ENCODE data around the gene KPNA4. TPM values are rescaled to one million over a fixed set of nuclear protein-coding genes. Genes with fewer than 3 reads are reported as not detected.
A peak's percentile ranks its signal among the peaks of the same experiment; 100 is the strongest.
"Not testable (repeated sequence)": the region's sequence is repeated elsewhere in the genome, so short reads cannot be mapped to it uniquely, and the experiment has no call there.

Gene KPNA4
- total and polyA plus RNA-seq, 8 donors: 47.2 to 64.2 (median 58.6) TPM

DNA sequence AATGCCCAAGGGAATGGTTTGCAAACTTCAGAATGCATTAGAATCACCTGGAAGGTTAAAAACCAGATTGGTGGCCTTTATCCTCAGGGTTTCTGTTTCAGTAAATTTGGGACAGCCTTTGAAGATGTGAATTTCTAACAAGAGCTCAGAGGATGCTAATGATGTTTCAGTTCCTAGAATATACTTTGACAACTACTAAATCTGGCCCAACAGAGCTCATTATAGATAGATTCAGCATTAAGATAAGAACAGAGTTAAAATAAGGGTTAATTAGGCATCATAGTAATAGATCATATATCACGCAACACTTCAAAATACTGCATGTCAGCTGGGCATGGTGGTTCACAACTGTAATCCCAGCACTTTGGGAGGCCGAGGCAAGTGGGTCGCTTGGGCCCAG, 9.3 kb upstream of the KPNA4 start:
- DNase-seq (no peak), ATAC-seq (no peak)
- Histone ChIP-seq H3K36me3 (no peaks in the 10 kb centered on the region), H3K4me3 (no peak overlapping the region), H3K27me3 (no peaks in the 10 kb centered on the region), H3K4me1 (peaks cover 0 to 10% of the 10 kb centered on the region in 2 donors), H3K27ac (no peak overlapping the region), H3K9me3 (no peaks in the 10 kb centered on the region)
- TF ChIP-seq, protein P1, sequence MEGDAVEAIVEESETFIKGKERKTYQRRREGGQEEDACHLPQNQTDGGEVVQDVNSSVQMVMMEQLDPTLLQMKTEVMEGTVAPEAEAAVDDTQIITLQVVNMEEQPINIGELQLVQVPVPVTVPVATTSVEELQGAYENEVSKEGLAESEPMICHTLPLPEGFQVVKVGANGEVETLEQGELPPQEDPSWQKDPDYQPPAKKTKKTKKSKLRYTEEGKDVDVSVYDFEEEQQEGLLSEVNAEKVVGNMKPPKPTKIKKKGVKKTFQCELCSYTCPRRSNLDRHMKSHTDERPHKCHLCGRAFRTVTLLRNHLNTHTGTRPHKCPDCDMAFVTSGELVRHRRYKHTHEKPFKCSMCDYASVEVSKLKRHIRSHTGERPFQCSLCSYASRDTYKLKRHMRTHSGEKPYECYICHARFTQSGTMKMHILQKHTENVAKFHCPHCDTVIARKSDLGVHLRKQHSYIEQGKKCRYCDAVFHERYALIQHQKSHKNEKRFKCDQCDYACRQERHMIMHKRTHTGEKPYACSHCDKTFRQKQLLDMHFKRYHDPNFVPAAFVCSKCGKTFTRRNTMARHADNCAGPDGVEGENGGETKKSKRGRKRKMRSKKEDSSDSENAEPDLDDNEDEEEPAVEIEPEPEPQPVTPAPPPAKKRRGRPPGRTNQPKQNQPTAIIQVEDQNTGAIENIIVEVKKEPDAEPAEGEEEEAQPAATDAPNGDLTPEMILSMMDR (IDR thresholded peaks at IDR 0.05): no peak
- intact Hi-C loops (cut with DNase I): no loop called here

DNA sequence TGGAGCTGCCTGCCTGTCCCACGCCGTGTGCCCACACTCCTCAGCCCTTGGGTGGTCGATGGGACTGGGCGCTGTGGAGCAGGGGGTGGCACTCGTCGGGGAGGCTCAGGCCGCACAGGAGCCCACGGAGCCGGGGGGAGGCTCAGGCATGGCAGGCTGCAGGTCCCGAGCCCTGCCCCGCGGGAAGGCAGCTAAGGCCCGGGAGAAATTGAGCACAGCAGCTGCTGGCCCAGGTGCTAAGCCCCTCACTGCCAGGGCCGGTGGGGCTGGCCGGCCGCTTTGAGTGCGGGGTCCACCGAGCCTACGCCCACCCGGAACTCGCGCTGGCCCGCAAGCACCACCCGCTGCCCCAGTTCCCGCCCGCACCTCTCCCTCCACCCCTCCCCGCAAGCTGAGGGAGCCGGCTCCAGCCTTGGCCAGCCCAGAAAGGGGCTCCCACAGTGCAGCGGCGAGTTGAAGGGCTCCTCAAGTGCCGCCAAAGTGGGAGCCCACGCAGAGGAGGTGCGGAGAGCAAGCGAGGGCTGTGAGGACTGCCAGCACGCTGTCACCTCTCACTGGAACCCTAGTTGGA, 8.7 kb upstream of the KPNA4 start:
- H3K4me3 ChIP-seq; ATAC-seq; H3K9me3 ChIP-seq; H3K27ac ChIP-seq; H3K27me3 ChIP-seq; intact Hi-C loops (cut with DNase I); H3K36me3 ChIP-seq: not testable (repeated sequence)
- H3K4me1 ChIP-seq: peaks cover 0 to 13% of the 10 kb centered on the region in 2 donors
- peak in 1 of 4 donors; percentile 65 for DNase-seq

DNA sequence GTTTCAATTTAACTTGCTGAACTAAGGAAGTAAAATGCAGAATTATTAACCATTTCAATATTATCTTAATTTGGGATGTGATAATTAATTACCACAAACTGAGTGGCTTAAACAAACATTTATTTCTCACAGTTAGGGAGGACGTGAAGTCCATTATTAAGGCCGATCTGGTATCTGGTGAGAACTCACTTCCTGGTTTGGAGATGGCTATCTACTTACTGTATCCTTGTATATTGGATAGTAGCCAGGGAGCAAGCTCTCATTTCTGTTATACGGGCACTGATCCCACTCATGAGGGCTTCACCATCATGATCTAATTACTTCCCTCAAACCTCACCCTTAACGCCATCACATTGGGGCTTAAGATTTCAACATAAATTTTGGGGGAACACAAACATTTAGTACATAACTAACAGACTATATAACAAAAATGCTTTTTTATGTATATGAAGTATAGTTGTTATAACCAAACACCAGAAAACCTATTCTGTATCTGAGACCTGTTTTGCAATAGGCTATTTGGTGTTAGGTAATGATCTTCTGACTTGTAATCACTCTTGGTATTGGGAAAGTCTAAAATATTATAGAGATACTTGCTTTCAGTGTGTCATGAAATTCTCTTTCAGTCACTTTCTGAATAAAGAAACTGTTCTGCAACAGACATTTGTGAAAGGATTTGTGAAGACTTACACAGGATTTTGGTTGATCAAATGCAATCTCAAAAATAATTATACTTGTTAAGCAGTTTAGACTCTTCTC, 4.7 kb upstream of the KPNA4 start:
- ATAC-seq: no peak
- Histone ChIP-seq H3K27ac (no peak overlapping the region), H3K27me3 (no peaks in the 10 kb centered on the region), H3K4me3 (no peak overlapping the region), H3K4me1 (peaks cover 0 to 23% of the 10 kb centered on the region in 2 donors), H3K9me3 (no peaks in the 10 kb centered on the region), H3K36me3 (peaks cover 0 to 4% of the 10 kb centered on the region in 2 donors)
- TF ChIP-seq, protein P1 (IDR thresholded peaks at IDR 0.05): no peak
- DNase-seq: no peak
- intact Hi-C loops (cut with DNase I): no loop called here

DNA sequence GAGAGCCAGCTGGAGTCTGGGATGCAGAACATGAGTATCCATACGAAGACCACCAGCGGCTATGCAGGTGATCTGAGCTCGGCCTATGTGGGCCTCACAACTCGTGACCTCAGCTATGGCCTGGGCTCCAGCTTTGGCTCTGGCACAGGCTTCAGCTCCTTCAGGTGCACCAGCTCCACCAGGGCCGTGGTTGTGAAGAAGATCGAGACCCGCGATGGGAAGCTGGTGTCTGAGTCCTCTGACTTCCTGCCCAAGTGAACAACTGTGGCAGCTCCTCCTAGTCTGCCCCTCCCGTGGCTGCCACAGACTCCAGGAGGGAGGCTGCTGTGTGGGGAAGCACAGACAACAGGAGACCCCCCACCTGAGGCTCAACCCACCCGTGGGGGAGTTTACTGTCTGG, 3.6 kb upstream of the KPNA4 start:
- Histone ChIP-seq H3K27ac (no peak overlapping the region), H3K36me3 (peaks cover 0 to 4% of the 10 kb centered on the region in 2 donors), H3K9me3 (no peaks in the 10 kb centered on the region), H3K4me3 (no peak overlapping the region), H3K27me3 (no peaks in the 10 kb centered on the region), H3K4me1 (peaks cover 4 to 23% of the 10 kb centered on the region in 2 donors)
- intact Hi-C loops (cut with DNase I): no loop called here
- ATAC-seq: no peak
- peak in 1 of 4 donors; percentile 57 for DNase-seq
- TF ChIP-seq, protein P1 (IDR thresholded peaks at IDR 0.05): no peak

DNA sequence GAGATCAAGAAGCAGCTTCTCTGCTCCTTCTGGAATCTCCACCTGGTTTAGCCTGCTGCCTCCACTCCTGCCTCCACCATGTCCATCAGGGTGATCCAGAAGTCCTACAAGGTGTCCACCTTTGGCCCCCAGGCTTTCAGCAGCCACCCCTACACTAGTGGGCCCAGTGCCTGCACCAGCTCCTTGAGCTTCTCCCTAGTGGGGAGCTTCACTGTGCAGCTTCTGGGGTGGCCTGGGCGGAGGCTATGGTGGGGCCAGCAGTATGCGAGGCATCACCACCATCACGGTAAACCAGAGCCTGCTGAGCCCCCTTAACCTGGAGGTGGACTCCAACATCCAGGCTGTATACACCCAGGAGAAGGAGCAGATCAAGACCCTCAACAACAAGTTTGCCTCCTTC, 2.4 kb upstream of the KPNA4 start:
- Histone ChIP-seq H3K27ac (no peak overlapping the region), H3K36me3 (peaks cover 0 to 4% of the 10 kb centered on the region in 2 donors), H3K4me1 (peaks cover 16 to 36% of the 10 kb centered on the region in 2 donors), H3K4me3 (no peak overlapping the region), H3K9me3 (no peaks in the 10 kb centered on the region), H3K27me3 (no peaks in the 10 kb centered on the region)
- DNase-seq (no peak), ATAC-seq (no peak)
- TF ChIP-seq, protein P1 (IDR thresholded peaks at IDR 0.05): no peak
- intact Hi-C loops (cut with DNase I): no loop called here

All from left lung (tissue), 10 donors.